Immature natural killer cell (primary cell): ENCODE results near the gene MC4R. TPM values are rescaled to one million over a fixed set of nuclear protein-coding genes. Genes with fewer than 3 reads are reported as not detected.

ENCODE experiments used
- DNase-seq, 3 donors: peaks; one replicate each; pipeline ENCODE4 v3.0.0; 2022; ENCODE audit warnings: mixed read lengths in 1 of 3
- H3K27ac Mint-ChIP-seq, 6 donors: one replicate each; pipeline ENCODE4 v1.8.0; 2020; ENCODE audit warnings: mixed read lengths in 6 of 6, mild to moderate bottlenecking in 5 of 6, inconsistent platforms in 4 of 6, moderate library complexity in 3 of 6
- H3K27me3 Mint-ChIP-seq, 3 donors: one replicate each; pipeline ENCODE4 v1.8.0; 2020 to 2021; ENCODE audit warnings: low read depth in 3 of 3, mild to moderate bottlenecking in 3 of 3, mixed read lengths in 3 of 3, moderate library complexity in 3 of 3, inconsistent platforms in 1 of 3
- H3K36me3 Mint-ChIP-seq, 3 donors: one replicate each; pipeline ENCODE4 v1.8.0; 2020; ENCODE audit warnings: mixed read lengths in 3 of 3, inconsistent platforms in 2 of 3, mild to moderate bottlenecking in 2 of 3
- H3K4me1 Mint-ChIP-seq, 2 donors: one replicate each; pipeline ENCODE4 v1.8.0; 2020; ENCODE audit warnings: inconsistent platforms in 2 of 2, mild to moderate bottlenecking in 2 of 2, mixed read lengths in 2 of 2, moderate library complexity in 1 of 2
- H3K4me3 Mint-ChIP-seq, 5 donors: one replicate each; pipeline ENCODE4 v1.8.0; 2020; ENCODE audit warnings: mild to moderate bottlenecking in 5 of 5, mixed read lengths in 5 of 5, inconsistent platforms in 3 of 5, moderate library complexity in 3 of 5
- H3K9me3 Mint-ChIP-seq, 6 donors: one replicate each; pipeline ENCODE4 v1.8.0; 2020; ENCODE audit warnings: mild to moderate bottlenecking in 6 of 6, mixed read lengths in 6 of 6, inconsistent platforms in 4 of 6, moderate library complexity in 3 of 6
- polyA plus RNA-seq, 3 donors: library from polyadenylated mRNA; unstranded; fragments of 300-500 nt; fragmentation: Illumina TruSeq; gene quantifications; one replicate each; pipeline ENCODE4 v1.2.3, GENCODE V29; 2021

MC4R gene
- polyA plus RNA-seq, 3 donors from 2014 or later, result not detected

DNA sequence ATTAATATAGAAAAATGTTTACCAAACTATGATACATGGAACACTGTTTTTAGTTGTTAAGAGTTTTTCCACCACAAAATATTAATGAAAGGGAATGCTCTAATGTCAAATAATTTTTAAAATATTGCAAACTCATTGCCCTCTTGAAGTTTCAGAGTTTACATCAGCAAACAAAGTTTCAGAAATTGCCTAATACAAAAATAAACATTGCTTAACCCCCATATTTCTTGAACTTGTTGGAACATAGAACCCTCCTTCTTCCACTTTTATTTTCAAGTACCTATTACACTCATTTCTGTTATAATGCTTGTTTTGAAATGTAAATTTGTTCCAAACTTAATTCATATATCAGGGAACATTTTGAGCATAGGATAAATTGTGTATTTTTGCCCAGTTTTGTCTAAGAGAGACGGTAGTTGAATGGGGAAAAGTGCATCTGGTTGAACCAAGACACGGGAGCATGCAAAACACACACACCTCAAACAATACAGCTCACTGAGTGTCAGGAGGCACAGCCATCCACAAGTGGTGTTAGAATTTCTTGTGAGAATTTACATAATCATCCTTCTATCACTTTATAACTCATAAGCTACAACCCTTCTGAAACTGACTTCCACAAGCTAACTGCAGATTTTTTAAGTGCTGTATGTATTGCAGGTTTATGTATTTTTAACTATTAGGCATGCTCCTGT lies 5.3 kb upstream of the MC4R start:
- Mint-ChIP-seq H3K4me1 (no peaks in the 10 kb centered on the region), H3K27me3 (peaks cover 0 to 3% (median 2%) of the 10 kb centered on the region in 3 donors), H3K36me3 (no peaks in the 10 kb centered on the region), H3K9me3 (peaks cover 0 to 18% (median 5%) of the 10 kb centered on the region in 6 donors), H3K4me3 (no peak overlapping the region), H3K27ac (no peak overlapping the region)
- no peak for DNase-seq

DNA sequence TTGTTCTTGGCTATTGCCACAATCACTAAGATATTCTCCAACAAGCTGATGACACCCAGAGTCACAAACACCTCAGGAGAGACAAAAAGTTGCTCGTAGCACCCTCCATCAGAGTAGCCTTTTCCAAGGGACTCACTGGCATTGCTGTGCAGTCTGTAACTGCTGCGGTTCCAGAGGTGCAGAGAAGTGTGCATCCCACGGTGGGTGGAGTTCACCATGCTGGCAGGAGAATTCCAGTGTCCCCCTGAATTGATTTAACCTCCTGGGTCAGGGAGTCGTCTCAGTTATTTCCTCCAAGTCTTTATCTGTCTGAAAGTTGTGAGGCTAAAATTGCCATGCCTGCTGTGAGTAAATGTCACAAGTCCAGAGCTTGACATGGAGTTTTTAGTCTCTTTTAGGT lies 443 bp downstream of the MC4R start:
- no peak for DNase-seq
- Mint-ChIP-seq H3K9me3 (peaks cover 0 to 13% (median 4%) of the 10 kb centered on the region in 6 donors), H3K4me3 (no peak overlapping the region), H3K36me3 (no peaks in the 10 kb centered on the region), H3K4me1 (no peaks in the 10 kb centered on the region), H3K27ac (no peak overlapping the region), H3K27me3 (peaks cover 0 to 4% (median 0%) of the 10 kb centered on the region in 3 donors)

DNA sequence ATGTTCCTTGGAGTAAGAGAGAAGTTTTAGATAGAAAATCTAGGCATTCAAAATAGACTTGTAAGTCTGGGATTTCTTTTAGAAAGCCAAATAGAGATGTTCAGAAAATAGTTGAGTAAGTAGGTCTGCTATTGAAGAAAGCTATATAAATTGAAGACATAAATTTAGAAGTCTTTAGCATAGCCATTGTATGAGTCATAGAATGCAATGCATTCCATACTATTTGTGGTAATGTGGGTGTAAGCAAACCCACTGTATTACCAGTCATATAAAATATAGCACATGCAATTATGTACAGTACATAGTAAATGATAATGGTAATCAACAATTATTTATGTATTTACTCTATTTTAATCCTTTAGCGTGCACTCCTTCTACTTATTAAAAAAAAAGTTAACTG lies 14.1 kb downstream of the MC4R start:
- H3K27me3 Mint-ChIP-seq, result peaks cover 0 to 2% (median 0%) of the 10 kb centered on the region in 3 donors
- no peaks in the 10 kb centered on the region for H3K36me3 Mint-ChIP-seq
- DNase-seq, result no peak
- no peak overlapping the region for H3K27ac Mint-ChIP-seq
- no peaks in the 10 kb centered on the region for H3K4me1 Mint-ChIP-seq
- H3K9me3 Mint-ChIP-seq, result peaks cover 2 to 18% (median 9%) of the 10 kb centered on the region in 6 donors
- H3K4me3 Mint-ChIP-seq, result no peak overlapping the region

DNA sequence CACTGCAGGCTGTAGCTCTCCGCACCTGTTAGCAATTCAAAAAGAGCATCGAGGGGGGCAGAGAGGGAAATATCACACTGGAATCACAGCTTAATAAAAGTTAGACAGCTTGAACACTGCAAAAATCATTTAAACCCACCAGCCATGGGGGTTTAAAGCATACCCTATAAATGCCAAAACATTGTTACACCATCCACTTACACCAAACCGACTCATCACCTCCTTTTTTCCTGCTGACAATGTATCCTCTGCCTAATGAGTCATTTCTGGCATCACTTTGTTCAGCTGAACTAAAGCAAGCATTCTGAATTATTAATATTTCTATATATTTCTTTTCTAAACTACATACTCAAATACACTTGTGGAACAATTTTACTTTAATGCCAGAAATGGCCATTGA lies 21.6 kb downstream of the MC4R start:
- Mint-ChIP-seq H3K36me3 (no peaks in the 10 kb centered on the region), H3K9me3 (peaks cover 0 to 37% (median 7%) of the 10 kb centered on the region in 6 donors), H3K4me1 (no peaks in the 10 kb centered on the region), H3K27me3 (no peaks in the 10 kb centered on the region), H3K4me3 (no peak overlapping the region), H3K27ac (no peak overlapping the region)
- no peak for DNase-seq

DNA sequence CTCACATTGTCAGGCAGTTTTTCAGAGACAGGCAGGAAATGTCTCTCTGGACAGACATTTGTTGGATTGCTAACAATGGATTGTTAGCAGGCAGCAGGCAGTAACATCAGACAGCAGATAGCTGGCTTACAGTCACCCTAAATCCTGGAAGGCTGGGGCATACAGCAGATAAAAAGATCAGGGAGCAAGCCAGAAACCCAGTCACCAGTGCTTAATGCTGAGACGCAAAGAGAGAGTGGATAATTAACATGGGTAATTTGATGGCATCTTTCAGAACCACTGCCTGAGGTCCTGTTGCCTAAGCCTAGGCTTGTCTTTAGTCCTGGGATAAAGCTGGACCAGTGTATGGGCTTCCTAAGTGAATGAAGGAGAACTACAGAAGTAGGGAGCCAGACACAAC lies 22.4 kb downstream of the MC4R start:
- no peak overlapping the region for H3K4me3 Mint-ChIP-seq
- H3K27ac Mint-ChIP-seq, result no peak overlapping the region
- DNase-seq, result no peak
- no peaks in the 10 kb centered on the region for H3K36me3 Mint-ChIP-seq
- no peaks in the 10 kb centered on the region for H3K4me1 Mint-ChIP-seq
- no peaks in the 10 kb centered on the region for H3K27me3 Mint-ChIP-seq
- peaks cover 0 to 35% (median 8%) of the 10 kb centered on the region in 6 donors for H3K9me3 Mint-ChIP-seq

DNA sequence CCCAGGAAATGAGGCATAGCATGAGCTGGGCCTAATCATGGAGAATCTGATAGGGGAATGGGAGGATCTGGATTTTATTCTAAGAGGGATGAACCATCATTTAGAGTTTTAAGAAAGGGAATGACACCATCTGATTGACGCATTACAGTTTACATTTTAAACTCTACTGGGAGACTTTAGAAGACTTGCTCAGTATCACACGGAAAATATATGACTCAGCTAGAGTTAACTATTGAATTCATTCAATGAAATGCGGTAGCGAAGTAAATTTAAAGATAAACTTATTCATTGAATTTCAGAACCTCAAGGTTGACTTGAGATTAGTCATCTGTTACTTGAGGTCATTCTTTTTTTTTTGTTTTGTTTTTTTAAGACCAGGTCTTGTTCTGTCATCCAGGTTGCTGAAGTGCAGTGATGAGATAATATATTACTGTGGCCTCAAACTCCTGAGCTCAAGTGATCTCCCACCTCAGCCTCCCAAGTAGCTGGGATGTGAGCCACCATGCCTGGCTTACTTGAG lies 25.0 kb downstream of the MC4R start:
- peaks cover 0 to 1% (median 0%) of the 10 kb centered on the region in 3 donors for H3K27me3 Mint-ChIP-seq
- peaks cover 3 to 37% (median 8%) of the 10 kb centered on the region in 6 donors for H3K9me3 Mint-ChIP-seq
- H3K4me3 Mint-ChIP-seq, result no peak overlapping the region
- DNase-seq, result no peak
- no peaks in the 10 kb centered on the region for H3K4me1 Mint-ChIP-seq
- no peak overlapping the region for H3K27ac Mint-ChIP-seq
- no peaks in the 10 kb centered on the region for H3K36me3 Mint-ChIP-seq

DNA sequence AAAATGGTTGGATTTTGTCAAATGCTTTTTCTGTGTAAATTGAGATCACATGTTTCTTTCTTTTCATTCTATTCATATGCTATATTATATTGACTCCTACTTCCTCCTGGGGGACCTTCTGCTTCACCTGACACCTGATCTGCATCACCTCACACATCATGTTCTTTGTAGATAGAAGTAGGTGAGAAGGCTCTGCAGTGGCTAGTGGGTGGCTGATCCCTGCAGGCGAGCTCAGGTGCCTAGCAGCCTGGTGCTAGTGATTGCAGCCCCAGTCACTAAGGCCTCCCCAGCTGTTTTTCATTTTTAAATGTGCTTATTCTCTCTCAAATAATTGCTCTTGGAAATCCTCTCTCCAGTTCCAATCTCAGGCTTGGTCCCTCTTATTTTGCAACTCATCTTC lies 33.6 kb downstream of the MC4R start:
- no peak overlapping the region for H3K27ac Mint-ChIP-seq
- peaks cover 5 to 25% (median 11%) of the 10 kb centered on the region in 6 donors for H3K9me3 Mint-ChIP-seq
- peaks cover 0 to 2% (median 0%) of the 10 kb centered on the region in 3 donors for H3K27me3 Mint-ChIP-seq
- no peak overlapping the region for H3K4me3 Mint-ChIP-seq
- no peaks in the 10 kb centered on the region for H3K4me1 Mint-ChIP-seq
- no peak for DNase-seq
- H3K36me3 Mint-ChIP-seq, result peaks cover 0 to 3% (median 0%) of the 10 kb centered on the region in 3 donors

DNA sequence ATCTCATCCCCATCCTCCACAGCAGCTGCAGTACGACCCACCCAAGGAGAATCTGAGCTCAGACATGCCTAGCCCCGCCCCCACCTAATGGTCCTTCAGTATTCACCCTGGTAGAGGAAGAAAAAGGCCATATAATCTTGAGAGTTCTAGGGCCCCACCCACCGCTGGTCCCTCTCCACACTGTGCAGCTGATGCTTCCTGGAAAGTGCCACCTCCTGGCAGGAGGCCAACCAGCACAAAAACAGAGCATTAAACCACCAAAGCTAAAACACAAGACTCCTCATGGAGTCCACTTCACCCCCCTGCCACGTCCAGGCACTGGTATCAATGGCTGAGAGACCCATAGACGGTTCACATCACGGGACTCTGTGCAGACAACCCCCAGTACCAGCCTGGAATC lies 40.7 kb downstream of the MC4R start:
- Mint-ChIP-seq H3K4me1 (no peaks in the 10 kb centered on the region), H3K27ac (no peak overlapping the region), H3K4me3 (no peak overlapping the region), H3K36me3 (peaks cover 0 to 3% (median 0%) of the 10 kb centered on the region in 3 donors), H3K9me3 (peaks cover 10 to 45% (median 19%) of the 10 kb centered on the region in 6 donors), H3K27me3 (peaks cover 2 to 6% (median 5%) of the 10 kb centered on the region in 3 donors)
- no peak for DNase-seq

DNA sequence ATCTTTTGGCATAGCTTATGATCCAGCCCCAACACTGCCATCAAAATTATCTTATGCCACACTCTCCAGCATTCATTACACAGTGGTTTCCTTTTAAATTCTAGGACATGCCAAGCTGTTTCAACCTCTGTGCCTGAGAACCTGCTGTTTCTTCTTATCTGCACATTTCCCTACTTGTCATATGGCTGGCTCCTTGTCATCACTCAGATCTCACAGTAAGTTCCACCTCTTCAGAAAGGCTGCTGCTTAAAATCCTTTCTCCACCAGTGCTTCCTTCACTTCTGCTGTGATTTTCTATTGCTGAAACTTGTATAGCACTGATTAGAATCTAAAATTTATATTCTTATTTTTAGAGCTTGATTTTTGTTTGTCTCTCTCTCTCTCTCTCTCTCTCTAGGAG lies 43.4 kb downstream of the MC4R start:
- Mint-ChIP-seq H3K27me3 (peaks cover 2 to 6% (median 5%) of the 10 kb centered on the region in 3 donors), H3K4me1 (no peaks in the 10 kb centered on the region), H3K27ac (no peak overlapping the region), H3K9me3 (peaks cover 2 to 30% (median 12%) of the 10 kb centered on the region in 6 donors), H3K4me3 (no peak overlapping the region), H3K36me3 (peaks cover 0 to under 1% (median 0%) of the 10 kb centered on the region in 3 donors)
- DNase-seq, result no peak

DNA sequence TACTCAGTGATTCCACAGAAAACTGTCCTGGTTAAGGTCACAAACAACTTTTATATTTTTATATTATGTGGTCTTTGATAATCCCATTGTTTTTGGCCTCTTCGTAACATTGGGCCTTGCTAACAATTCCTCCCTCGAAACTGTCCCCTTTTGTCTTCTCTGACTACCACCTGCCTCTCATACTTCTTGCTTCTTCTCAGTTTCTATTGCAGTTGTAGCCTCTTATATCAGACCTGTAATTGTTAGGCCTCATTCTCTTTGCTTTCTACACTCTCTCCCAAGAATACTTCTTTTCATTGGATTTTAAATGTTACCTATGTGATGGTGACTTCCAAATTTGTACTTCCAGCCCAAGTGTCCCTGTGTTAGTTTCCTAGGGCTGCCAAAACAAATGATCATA lies 44.7 kb downstream of the MC4R start:
- H3K27ac Mint-ChIP-seq, result no peak overlapping the region
- H3K36me3 Mint-ChIP-seq, result no peaks in the 10 kb centered on the region
- H3K4me1 Mint-ChIP-seq, result no peaks in the 10 kb centered on the region
- DNase-seq, result no peak
- H3K9me3 Mint-ChIP-seq, result peaks cover 0 to 18% (median 7%) of the 10 kb centered on the region in 6 donors
- no peak overlapping the region for H3K4me3 Mint-ChIP-seq
- peaks cover 0 to 2% (median under 1%) of the 10 kb centered on the region in 3 donors for H3K27me3 Mint-ChIP-seq

DNA sequence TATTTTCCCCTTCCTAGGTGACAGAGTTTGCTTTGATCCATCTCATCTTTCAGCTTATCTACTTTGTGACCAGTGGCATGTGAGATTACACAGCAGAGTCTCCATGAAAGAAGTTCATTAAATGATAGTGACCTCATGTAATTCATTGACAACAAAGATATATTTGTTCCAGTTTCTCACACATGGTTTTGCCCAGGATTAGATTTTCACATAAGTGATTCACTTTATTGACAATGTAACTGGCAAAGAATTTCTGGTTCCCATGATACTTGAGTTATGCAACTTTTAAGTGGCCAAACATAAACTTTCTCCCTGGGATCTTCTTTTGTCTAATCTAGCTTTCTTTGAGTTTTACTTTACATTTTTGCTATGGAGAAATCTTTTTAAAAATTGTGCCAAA lies 50.0 kb downstream of the MC4R start:
- Mint-ChIP-seq H3K4me1 (no peaks in the 10 kb centered on the region), H3K36me3 (no peaks in the 10 kb centered on the region), H3K4me3 (no peak overlapping the region), H3K9me3 (peaks cover 0 to 33% (median 11%) of the 10 kb centered on the region in 6 donors), H3K27me3 (no peaks in the 10 kb centered on the region), H3K27ac (no peak overlapping the region)
- DNase-seq, result no peak
